Prostate gland (tissue), 2 donors: Measurements from ENCODE around the gene GATA6. TPM values are rescaled to one million over a fixed set of nuclear protein-coding genes. Genes with fewer than 3 reads are reported as not detected.

Source experiments
- DNase-seq: peaks from one replicate; pipeline ENCODE4 v3.0.0-alpha.2; 2019; ENCODE audit warnings: low spot score
- H3K27ac ChIP-seq, 2 donors: fragments of 200-600 bp; sonication (generic); 2 replicates each; pipeline ENCODE4 v1.5.1; 2017 to 2019
- H3K27me3 ChIP-seq: fragments of 200-600 bp; sonication (generic); replicated peaks from 2 replicates; pipeline ENCODE4 v1.5.1; 2019; ENCODE audit not compliant: insufficient read depth
- H3K36me3 ChIP-seq, 2 donors: fragments of 200-600 bp; sonication (generic); 1 replicate in 1 of 2; 2 replicates in 1 of 2; pipeline versions ENCODE4 v1.5.1 to v1.8.1; 2017 to 2019
- H3K4me1 ChIP-seq: fragments of 200-600 bp; sonication (generic); replicated peaks from 2 replicates; pipeline ENCODE4 v1.5.1; 2019
- H3K4me3 ChIP-seq, 2 donors: fragments of 200-600 bp; sonication (generic); 2 replicates each; pipeline ENCODE4 v1.5.1; 2017 to 2019
- H3K9me3 ChIP-seq: fragments of 200-600 bp; sonication (generic); 2 replicates; pipeline ENCODE4 v1.5.1; 2017
- CTCF ChIP-seq, 4 experiments: fragments of 200-600 bp in 2 of 4; fragments of 450-650 bp in 2 of 4; sonication (generic) in 2 of 4; IDR thresholded peaks; 1 replicate in 3 of 4; 2 replicates in 1 of 4; pipeline ENCODE4 v1.5.1; 2016 to 2019; ENCODE audit warnings: antibody characterized with exemption in 4 of 4, mild to moderate bottlenecking in 2 of 4, moderate library complexity in 2 of 4
- POLR2A ChIP-seq: fragments of 450-650 bp; IDR thresholded peaks from one replicate; pipeline ENCODE4 v1.6.1; 2016; ENCODE audit warnings: antibody characterized with exemption, mild to moderate bottlenecking
- POLR2AphosphoS5 ChIP-seq: sonication (generic); formaldehyde crosslinking; IDR thresholded peaks from one replicate; pipeline ENCODE4 v1.6.1; 2017; ENCODE audit warnings: antibody characterized with exemption
- WGBS: methylation state at CpG from one replicate; pipeline ENCODE4 v1.1.5; 2018; 5-methylcytosine and 5-hydroxymethylcytosine counted together
- intact Hi-C: fragments of 100-400 bp; cut with DNase I; formaldehyde crosslinking; loops from one replicate; pipeline ENCODE4 v1.14.2; 2022
- total RNA-seq, 2 donors: library from RNA; depleted of rRNA; stranded (reverse); fragments of >200 nt; gene quantifications; one replicate each; pipeline ENCODE4 v1.1.0, GENCODE V29; 2016

GATA6 gene
- 10 to 100 TPM in 1 of 2 donors, 1 to 10 TPM in 1; 9.8 to 49.0 TPM for total RNA-seq

GRCh38 chr18:22169011-22169888 is at the start of gene GATA6:
Gene GATA6, plus strand, starts transcription at chr18:22169589. Its CDS starts 1,556 bp downstream, at chr18:22171145.
- DNase-seq, result peak; percentile 81
- peaks cover 32% of the 10 kb centered on the region for H3K27me3 ChIP-seq
- peak within 1 kb of the TSS; percentile 54 to 62 for H3K4me3 ChIP-seq
- H3K36me3 ChIP-seq, result no peaks in the 10 kb centered on the region
- no peaks in the 10 kb centered on the region for H3K9me3 ChIP-seq
- peak; percentile 31 to 65 (median 50) for TF ChIP-seq CTCF (IDR thresholded peaks at IDR 0.05)
- peak; percentile 31 for TF ChIP-seq POLR2AphosphoS5
- peak; percentile 44 for TF ChIP-seq POLR2A
- intact Hi-C loops, result no loop called here
- H3K27ac ChIP-seq, result peak within 1 kb of the TSS; percentile 66 to 79
- peaks cover 9% of the 10 kb centered on the region for H3K4me1 ChIP-seq
- under 1% methylated on average over 85 of the region's 87 CpGs for WGBS

GRCh38 chr18:22124970-22125369 is 44.4 kb upstream of the GATA6 start:
- Histone ChIP-seq H3K36me3 (no peaks in the 10 kb centered on the region), H3K9me3 (no peaks in the 10 kb centered on the region), H3K27me3 (no peaks in the 10 kb centered on the region), H3K4me1 (no peaks in the 10 kb centered on the region), H3K4me3 (no peak overlapping the region), H3K27ac (no peak overlapping the region)
- DNase-seq, result no peak
- 86% methylated on average over 1 of the region's 1 CpG for WGBS
- TF ChIP-seq POLR2A (no peak), CTCF (IDR thresholded peaks at IDR 0.05) (no peak), POLR2AphosphoS5 (no peak)
- intact Hi-C loops, result no loop called here

GRCh38 chr18:22128954-22129353 is 40.4 kb upstream of the GATA6 start:
- no peak overlapping the region for H3K4me3 ChIP-seq
- no peak overlapping the region for H3K27ac ChIP-seq
- no peaks in the 10 kb centered on the region for H3K4me1 ChIP-seq
- intact Hi-C loops, result no loop called here
- H3K9me3 ChIP-seq, result no peaks in the 10 kb centered on the region
- DNase-seq, result no peak
- 65% methylated on average over 5 of the region's 5 CpGs for WGBS
- no peaks in the 10 kb centered on the region for H3K27me3 ChIP-seq
- H3K36me3 ChIP-seq, result no peaks in the 10 kb centered on the region
- TF ChIP-seq POLR2A (no peak), CTCF (IDR thresholded peaks at IDR 0.05) (no peak), POLR2AphosphoS5 (no peak)

GRCh38 chr18:22129778-22130177 is 39.6 kb upstream of the GATA6 start:
- no peaks in the 10 kb centered on the region for H3K4me1 ChIP-seq
- no peak overlapping the region for H3K4me3 ChIP-seq
- intact Hi-C loops, result no loop called here
- H3K27me3 ChIP-seq, result no peaks in the 10 kb centered on the region
- no peak for DNase-seq
- 78% methylated on average over 1 of the region's 1 CpG for WGBS
- no peaks in the 10 kb centered on the region for H3K36me3 ChIP-seq
- H3K9me3 ChIP-seq, result no peaks in the 10 kb centered on the region
- H3K27ac ChIP-seq, result no peak overlapping the region
- no peak for TF ChIP-seq POLR2AphosphoS5
- TF ChIP-seq CTCF (IDR thresholded peaks at IDR 0.05), result no peak
- TF ChIP-seq POLR2A, result no peak

- no peaks in the 10 kb centered on the region for H3K27me3 ChIP-seq
- no peak for TF ChIP-seq CTCF (IDR thresholded peaks at IDR 0.05)
- TF ChIP-seq POLR2A, result no peak
- no peak for TF ChIP-seq POLR2AphosphoS5
- intact Hi-C loops, result no loop called here
- no peaks in the 10 kb centered on the region for H3K4me1 ChIP-seq
- no peaks in the 10 kb centered on the region for H3K9me3 ChIP-seq
- 82% methylated on average over 2 of the region's 2 CpGs for WGBS
- H3K4me3 ChIP-seq, result no peak overlapping the region
- DNase-seq, result no peak
- H3K27ac ChIP-seq, result no peak overlapping the region
- H3K36me3 ChIP-seq, result no peaks in the 10 kb centered on the region
Measured at GRCh38 chr18:22132258-22132657, 37.1 kb upstream of the GATA6 start.
